Activated T-helper 2 cell treated with anti-CD3 and anti-CD28 coated beads, Interferon-gamma antibody, Interleukin-2, Interleukin-4, amounts not matched to agents 10 μg/mL and 5 μg/mL and 100 μg/mL, durations not matched to agents 14 hours and 24 hours and 36 hours (primary cell): Measurements from ENCODE around the gene ITLN1. TPM values are rescaled to one million over a fixed set of nuclear protein-coding genes. Genes with fewer than 3 reads are reported as not detected.
A peak's percentile ranks its signal among the peaks of the same experiment; 100 is the strongest.

Source experiments
- DNase-seq: peaks from one replicate; pipeline ENCODE4 v3.0.0; 2021; ENCODE audit warnings: low spot score
- H3K27ac Mint-ChIP-seq: one replicate; pipeline ENCODE4 v1.8.0; 2021; ENCODE audit warnings: mixed read lengths
- H3K27me3 Mint-ChIP-seq: one replicate; pipeline ENCODE4 v1.8.0; 2021; ENCODE audit warnings: low read depth, mixed read lengths
- H3K36me3 Mint-ChIP-seq: one replicate; pipeline ENCODE4 v1.8.0; 2021; ENCODE audit warnings: low read depth, mixed read lengths
- H3K4me1 Mint-ChIP-seq: one replicate; pipeline ENCODE4 v1.8.0; 2021; ENCODE audit warnings: low read depth, mixed read lengths
- H3K4me3 Mint-ChIP-seq: one replicate; pipeline ENCODE4 v1.8.0; 2021; ENCODE audit warnings: low read depth, mild to moderate bottlenecking, moderate library complexity, mixed read lengths
- H3K9me3 Mint-ChIP-seq: one replicate; pipeline ENCODE4 v1.8.0; 2021; ENCODE audit warnings: mixed read lengths
- intact Hi-C: fragments of 100-400 bp; cut with micrococcal nuclease; formaldehyde crosslinking; loops from one replicate; pipeline ENCODE4 v1.15.1; 2023
- total RNA-seq: library from RNA; stranded (reverse); gene quantifications from 2 replicates; pipeline ENCODE4 v1.2.3, GENCODE V29; 2022

The ITLN1 gene
- total RNA-seq, 1 donor from 2014 or later = not detected

- H3K36me3 Mint-ChIP-seq = peaks cover 3% of the 10 kb centered on the region
- peaks cover 35% of the 10 kb centered on the region for H3K4me1 Mint-ChIP-seq
- peaks cover 5% of the 10 kb centered on the region for H3K27me3 Mint-ChIP-seq
- H3K4me3 Mint-ChIP-seq = no peak overlapping the region
- intact Hi-C loops = no loop called here
- no peak overlapping the region for H3K27ac Mint-ChIP-seq
- peaks cover 6% of the 10 kb centered on the region for H3K9me3 Mint-ChIP-seq
- DNase-seq = no peak
Measured at GRCh38 chr1:160841079-160841478, 43.9 kb downstream of the ITLN1 start.

GRCh38 chr1:160839746-160840145 is 45.2 kb downstream of the ITLN1 start:
- Mint-ChIP-seq H3K27ac (no peak overlapping the region), H3K4me1 (peaks cover 43% of the 10 kb centered on the region), H3K4me3 (no peak overlapping the region), H3K9me3 (no peaks in the 10 kb centered on the region), H3K36me3 (no peaks in the 10 kb centered on the region), H3K27me3 (peaks cover 2% of the 10 kb centered on the region)
- DNase-seq = no peak
- intact Hi-C loops = loop anchor here (2.0 to 10.0 kb wide), 2 partner anchors 23 to 255 kb away; partner anchors contain the start of genes CD244 and KLHDC9

- intact Hi-C loops = loop anchor here (2.0 to 10.0 kb wide), 2 partner anchors 24 to 256 kb away; partner anchors contain the start of genes CD244 and KLHDC9
- no peak for DNase-seq
- H3K4me3 Mint-ChIP-seq = no peak overlapping the region
- no peaks in the 10 kb centered on the region for H3K36me3 Mint-ChIP-seq
- H3K9me3 Mint-ChIP-seq = no peaks in the 10 kb centered on the region
- peak overlapping the region; percentile 44 for H3K27ac Mint-ChIP-seq
- H3K27me3 Mint-ChIP-seq = peaks cover under 1% of the 10 kb centered on the region
- peaks cover 45% of the 10 kb centered on the region for H3K4me1 Mint-ChIP-seq
Measured at GRCh38 chr1:160838888-160839287, 46.1 kb downstream of the ITLN1 start.

- Mint-ChIP-seq H3K4me1 (peaks cover 48% of the 10 kb centered on the region), H3K36me3 (no peaks in the 10 kb centered on the region), H3K27ac (peak overlapping the region; percentile 98), H3K4me3 (peak overlapping the region; percentile 45), H3K27me3 (no peaks in the 10 kb centered on the region), H3K9me3 (no peaks in the 10 kb centered on the region)
- DNase-seq = peak; percentile 82
- intact Hi-C loops = loop anchor here (1.0 to 10.0 kb wide), 5 partner anchors 25 to 257 kb away; partner anchors contain the start of genes CD244, ITLN1, ITLN2 and KLHDC9
Measured at GRCh38 chr1:160837558-160838205, 47.3 kb downstream of the ITLN1 start.

GRCh38 chr1:160836981-160837557 is 47.9 kb downstream of the ITLN1 start:
- no peak for DNase-seq
- intact Hi-C loops = loop anchor here (1.0 to 10.0 kb wide), 4 partner anchors 36 to 258 kb away; partner anchors contain the start of genes ITLN1, ITLN2 and KLHDC9
- Mint-ChIP-seq H3K27me3 (no peaks in the 10 kb centered on the region), H3K4me3 (no peak overlapping the region), H3K4me1 (peaks cover 48% of the 10 kb centered on the region), H3K9me3 (no peaks in the 10 kb centered on the region), H3K27ac (peak overlapping the region; percentile 78), H3K36me3 (no peaks in the 10 kb centered on the region)

GRCh38 chr1:160836561-160836960 is 48.4 kb downstream of the ITLN1 start:
- intact Hi-C loops = loop anchor here (2.0 to 10.0 kb wide), 3 partner anchors 36 to 258 kb away; partner anchors contain the start of genes ITLN1 and KLHDC9
- no peaks in the 10 kb centered on the region for H3K36me3 Mint-ChIP-seq
- peaks cover 48% of the 10 kb centered on the region for H3K4me1 Mint-ChIP-seq

GRCh38 chr1:160835751-160836150 is 49.2 kb downstream of the ITLN1 start:
- intact Hi-C loops = loop anchor here (1.0 to 10.0 kb wide), 5 partner anchors 35 to 259 kb away; partner anchors contain the start of genes ITLN1 and KLHDC9
- DNase-seq = no peak
- Mint-ChIP-seq H3K4me1 (peaks cover 48% of the 10 kb centered on the region), H3K27me3 (no peaks in the 10 kb centered on the region), H3K27ac (peak overlapping the region; percentile 78), H3K36me3 (no peaks in the 10 kb centered on the region), H3K9me3 (no peaks in the 10 kb centered on the region), H3K4me3 (no peak overlapping the region)

More at GRCh38 chr1:160836561-160836960, 48.4 kb downstream of the ITLN1 start:
- Mint-ChIP-seq H3K9me3 (no peaks in the 10 kb centered on the region), H3K27me3 (no peaks in the 10 kb centered on the region), H3K4me3 (no peak overlapping the region), H3K27ac (peak overlapping the region; percentile 78)
- DNase-seq = no peak

GRCh38 chr1:160834945-160835565 is 49.9 kb downstream of the ITLN1 start:
- H3K27me3 Mint-ChIP-seq = no peaks in the 10 kb centered on the region
- no peak overlapping the region for H3K4me3 Mint-ChIP-seq
- H3K9me3 Mint-ChIP-seq = no peaks in the 10 kb centered on the region
- H3K27ac Mint-ChIP-seq = no peak overlapping the region
- peaks cover 46% of the 10 kb centered on the region for H3K4me1 Mint-ChIP-seq
- no peak for DNase-seq
- intact Hi-C loops = loop anchor here (1.0 to 10.0 kb wide), 3 partner anchors 42 to 260 kb away; partner anchors contain the start of gene KLHDC9
- H3K36me3 Mint-ChIP-seq = no peaks in the 10 kb centered on the region

- no peaks in the 10 kb centered on the region for H3K9me3 Mint-ChIP-seq
- H3K36me3 Mint-ChIP-seq = no peaks in the 10 kb centered on the region
- H3K27ac Mint-ChIP-seq = no peak overlapping the region
Measured at GRCh38 chr1:160830321-160831153, 54.4 kb downstream of the ITLN1 start.

GRCh38 chr1:160829766-160830165 is 55.2 kb downstream of the ITLN1 start:
- Mint-ChIP-seq H3K4me1 (peaks cover 8% of the 10 kb centered on the region), H3K27me3 (no peaks in the 10 kb centered on the region), H3K27ac (no peak overlapping the region), H3K4me3 (no peak overlapping the region), H3K9me3 (no peaks in the 10 kb centered on the region), H3K36me3 (no peaks in the 10 kb centered on the region)
- no peak for DNase-seq
- intact Hi-C loops = loop anchor here (1.0 to 10.0 kb wide), 5 partner anchors 52 to 265 kb away; partner anchors contain the start of gene KLHDC9

More at GRCh38 chr1:160830321-160831153, 54.4 kb downstream of the ITLN1 start:
- Mint-ChIP-seq H3K27me3 (no peaks in the 10 kb centered on the region), H3K4me3 (no peak overlapping the region), H3K4me1 (peaks cover 13% of the 10 kb centered on the region)
- intact Hi-C loops = loop anchor here (1.0 to 10.0 kb wide), 5 partner anchors 53 to 264 kb away; partner anchors contain the start of gene KLHDC9
- peak; percentile 59 for DNase-seq

- DNase-seq = no peak
- Mint-ChIP-seq H3K27ac (no peak overlapping the region), H3K4me1 (peaks cover 2% of the 10 kb centered on the region), H3K27me3 (no peaks in the 10 kb centered on the region), H3K9me3 (no peaks in the 10 kb centered on the region), H3K36me3 (no peaks in the 10 kb centered on the region), H3K4me3 (no peak overlapping the region)
- intact Hi-C loops = no loop called here
Measured at GRCh38 chr1:160827418-160827817, 57.6 kb downstream of the ITLN1 start.

GRCh38 chr1:160826546-160826945 is 58.4 kb downstream of the ITLN1 start:
- intact Hi-C loops = no loop called here
- Mint-ChIP-seq H3K4me1 (peaks cover 2% of the 10 kb centered on the region), H3K36me3 (no peaks in the 10 kb centered on the region), H3K4me3 (no peak overlapping the region), H3K27ac (no peak overlapping the region), H3K27me3 (no peaks in the 10 kb centered on the region), H3K9me3 (no peaks in the 10 kb centered on the region)
- no peak for DNase-seq
